HL-60/S4 treated with phorbol 12-myristate 13-acetate at 8.2 ng/mL for 4 days and 3 days (cell line): Measurements from ENCODE around the gene CLSTN2.
"Not testable (repeated sequence)": the region's sequence is repeated elsewhere in the genome, so short reads cannot be mapped to it uniquely, and the experiment has no call there.

Experiments used
- in situ Hi-C: fragments of 300-500 bp; cut with MboI; formaldehyde crosslinking; loops from 2 replicates; pipeline ENCODE4 v1.15.0; 2022; ENCODE audit warnings: low sequenced_read_pairs

Gene CLSTN2

DNA sequence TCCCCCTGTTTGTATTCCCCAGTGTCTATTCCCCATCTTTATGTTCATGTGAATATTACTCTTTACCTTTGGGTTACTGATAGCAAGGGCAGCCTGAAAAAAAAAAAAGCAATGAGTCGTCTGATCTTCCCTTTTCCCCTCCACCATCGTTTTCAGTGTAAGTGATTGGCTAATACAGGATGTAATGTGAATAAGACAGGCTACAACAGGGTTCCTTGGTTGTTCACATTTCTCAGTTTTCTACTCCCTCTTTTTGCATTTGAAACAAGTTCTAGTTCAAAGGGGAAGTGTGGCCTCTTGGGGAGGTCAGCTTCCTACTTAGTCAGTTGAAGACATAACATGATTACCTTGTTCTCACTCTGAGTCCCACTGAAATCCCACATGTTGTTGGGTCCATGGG, 464.9 kb downstream of the CLSTN2 start:
- in situ Hi-C loops: no loop called here

DNA sequence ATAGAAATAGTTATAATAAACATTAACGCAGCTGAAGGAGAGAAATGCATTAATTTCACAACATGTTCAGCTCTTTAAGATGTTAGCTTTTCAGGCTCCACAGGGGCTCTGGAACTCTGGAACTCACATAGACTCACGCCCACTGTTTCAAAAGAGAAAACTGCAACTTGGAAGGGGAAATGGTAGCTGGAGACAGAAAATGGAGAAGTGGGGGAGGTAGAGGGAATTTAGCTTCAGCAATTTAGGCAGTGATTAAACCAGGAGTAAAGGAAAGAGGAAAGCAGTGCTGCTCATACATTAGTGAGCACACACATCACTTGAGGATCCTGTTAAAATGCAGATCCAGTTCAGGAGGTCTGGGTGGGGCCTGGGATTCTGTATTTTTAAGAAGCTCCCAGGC, 468.1 kb downstream of the CLSTN2 start:
- in situ Hi-C loops: no loop called here

DNA sequence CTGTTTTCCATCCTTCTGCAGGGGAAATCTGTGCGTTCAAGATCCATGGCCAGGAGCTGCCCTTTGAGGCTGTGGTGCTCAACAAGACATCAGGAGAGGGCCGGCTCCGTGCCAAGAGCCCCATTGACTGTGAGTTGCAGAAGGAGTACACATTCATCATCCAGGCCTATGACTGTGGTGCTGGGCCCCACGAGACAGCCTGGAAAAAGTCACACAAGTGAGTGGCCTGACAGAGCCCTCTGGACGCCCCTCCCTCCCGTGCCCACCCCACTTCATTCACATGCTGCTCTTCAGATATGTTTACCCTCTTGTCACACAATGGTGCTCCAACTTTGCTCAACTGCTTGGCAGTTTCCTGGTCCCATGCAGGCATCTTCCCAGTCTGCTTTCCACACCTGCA, 468.6 kb downstream of the CLSTN2 start:
- in situ Hi-C loops: no loop called here

DNA sequence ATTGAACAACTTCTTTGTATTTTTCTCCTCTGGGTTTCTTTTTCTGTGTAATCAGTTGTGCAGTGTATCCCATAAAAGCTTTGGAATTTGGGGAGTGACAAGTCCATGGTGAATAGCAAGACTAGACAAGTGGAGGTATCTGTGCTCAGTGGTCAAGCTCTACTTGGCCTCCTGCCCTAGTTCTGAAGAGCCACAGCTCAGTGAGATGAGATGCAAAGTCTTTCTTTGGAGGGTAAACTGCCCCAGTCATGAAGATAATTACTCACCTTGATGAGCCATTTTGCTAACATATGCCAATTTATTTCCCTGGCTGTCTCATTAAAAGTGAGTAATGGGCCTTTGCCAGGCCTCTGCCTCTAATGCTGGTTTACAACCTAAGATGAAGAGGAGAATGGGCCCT, 471.7 kb downstream of the CLSTN2 start:
- in situ Hi-C loops: no loop called here

DNA sequence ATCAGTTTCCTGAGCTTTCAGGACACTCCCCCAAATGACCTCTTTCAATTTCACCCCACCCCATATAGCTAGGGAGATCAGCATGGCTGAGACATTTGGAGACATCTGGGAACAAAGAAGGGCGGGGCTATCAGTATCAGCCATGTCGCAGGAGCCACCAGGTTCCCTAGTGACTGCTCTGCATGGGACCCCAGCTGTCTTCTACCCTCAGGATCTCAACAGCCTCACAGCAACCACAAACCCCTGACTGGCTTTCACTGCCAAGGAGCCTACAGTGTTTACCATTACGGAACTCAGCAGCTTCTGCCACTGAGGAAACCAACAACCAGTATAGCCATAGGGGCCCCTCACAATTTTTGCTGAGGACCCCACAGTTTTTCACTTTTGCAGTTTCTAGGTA, 473.3 kb downstream of the CLSTN2 start:
- in situ Hi-C loops: no loop called here

DNA sequence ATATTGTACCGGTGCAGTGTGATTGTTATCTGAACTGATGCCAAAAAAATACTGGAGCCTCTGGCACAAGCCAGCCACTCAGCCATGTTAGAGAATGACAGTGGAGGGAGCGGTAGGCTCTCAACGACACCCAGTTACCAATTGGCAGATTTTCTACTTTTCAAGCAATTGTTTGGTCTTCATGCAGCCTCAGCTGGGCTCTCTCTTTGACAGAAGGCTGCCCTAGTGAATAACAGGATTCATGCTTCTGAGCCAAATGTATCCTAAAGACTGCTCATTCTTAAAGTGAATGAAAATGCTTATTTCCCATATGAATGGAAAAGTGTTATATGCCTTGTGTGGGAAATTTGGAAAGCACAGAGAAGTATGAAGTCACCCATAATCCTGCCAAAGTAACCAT, 481.7 kb downstream of the CLSTN2 start:
- in situ Hi-C loops: no loop called here

DNA sequence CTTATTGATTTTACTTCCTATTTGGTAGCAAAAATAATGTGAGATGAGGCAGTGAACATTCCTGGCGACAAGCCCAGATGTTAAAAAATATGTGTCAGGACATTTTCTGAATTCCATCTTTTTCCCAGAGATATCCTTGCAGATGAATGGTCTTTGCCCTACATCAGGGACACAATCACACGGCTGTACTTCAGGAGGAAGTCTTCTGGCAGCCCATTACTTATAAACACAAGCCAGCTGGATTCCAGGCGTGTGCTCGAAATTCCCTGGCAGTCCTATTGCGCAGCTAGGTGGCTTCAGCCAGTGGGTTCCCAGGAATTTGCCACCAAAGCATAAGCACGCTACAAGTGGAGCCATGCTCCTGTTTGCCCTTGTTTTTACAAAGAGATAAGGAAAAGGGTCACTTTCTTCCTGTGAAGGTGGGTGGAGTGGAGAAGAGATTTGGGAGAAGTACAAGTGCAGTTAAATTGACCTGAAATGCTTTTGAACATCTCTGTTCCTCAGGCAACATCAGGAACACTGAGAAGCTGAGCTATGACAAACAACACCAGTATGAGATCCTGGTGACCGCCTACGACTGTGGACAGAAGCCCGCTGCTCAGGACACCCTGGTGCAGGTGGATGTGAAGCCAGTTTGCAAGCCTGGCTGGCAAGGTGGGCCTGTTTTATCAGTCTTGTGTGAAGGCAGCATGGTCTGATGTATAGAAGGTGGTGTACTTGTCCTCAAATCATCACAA, 485.8 kb downstream of the CLSTN2 start:
- in situ Hi-C loops: no loop called here

DNA sequence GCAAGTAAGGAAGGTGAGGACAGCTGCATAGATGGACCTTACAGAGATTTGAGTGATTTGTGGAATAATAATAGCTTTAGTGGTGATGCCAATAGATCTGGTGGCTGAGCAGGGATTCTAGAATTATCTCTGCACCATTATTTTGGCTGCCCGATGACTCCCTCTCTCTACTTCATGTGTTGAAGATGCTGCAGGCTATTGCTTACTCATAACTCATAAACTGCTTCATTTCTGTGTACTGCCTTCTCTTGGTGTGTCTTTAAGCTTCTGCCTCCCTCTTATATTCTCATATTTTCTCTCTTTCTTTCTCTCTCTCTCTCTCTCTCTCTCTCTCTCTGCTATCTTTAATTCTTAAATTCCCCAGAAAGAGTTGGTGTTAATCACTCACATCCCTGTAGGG, 486.9 kb downstream of the CLSTN2 start:
- in situ Hi-C loops: no loop called here

DNA sequence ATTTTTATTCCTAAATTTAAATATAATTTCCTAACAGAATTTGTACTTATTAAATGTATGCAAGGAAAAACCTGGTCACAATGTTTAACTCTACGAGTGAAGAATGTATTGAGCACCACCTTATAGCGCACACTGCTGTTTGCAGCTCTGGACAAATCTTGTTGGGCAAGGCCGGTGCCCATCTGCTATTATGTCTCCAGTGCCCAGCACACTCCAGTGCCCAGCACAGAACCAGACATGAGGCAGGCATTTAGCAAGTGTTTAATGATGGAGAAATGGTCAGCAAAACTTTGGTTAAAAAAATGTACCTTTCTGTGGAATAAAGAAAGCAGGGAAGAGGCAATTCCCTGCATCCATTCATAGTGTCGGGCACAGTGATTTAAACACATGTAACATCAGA, 488.2 kb downstream of the CLSTN2 start:
- in situ Hi-C loops: no loop called here

DNA sequence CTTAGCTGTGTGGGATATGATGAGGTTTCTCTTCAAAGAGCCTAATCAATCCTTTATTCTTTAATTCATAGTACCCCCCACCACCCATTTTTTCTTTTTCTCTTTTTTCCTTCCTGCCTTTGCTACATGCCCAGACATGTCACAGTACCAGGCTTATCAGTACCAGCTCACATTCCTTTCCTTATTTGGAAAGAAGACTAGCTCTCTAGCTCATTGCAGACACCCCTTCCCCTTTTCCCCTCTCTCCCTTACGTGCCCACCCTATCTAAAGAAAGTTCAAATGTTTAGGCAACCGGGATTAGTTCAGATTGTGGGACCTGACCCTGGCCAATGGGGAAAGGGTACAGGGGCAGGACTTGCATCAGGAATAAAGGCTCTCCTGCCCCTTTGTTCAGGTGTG, 488.6 kb downstream of the CLSTN2 start:
- in situ Hi-C loops: not testable (repeated sequence)

DNA sequence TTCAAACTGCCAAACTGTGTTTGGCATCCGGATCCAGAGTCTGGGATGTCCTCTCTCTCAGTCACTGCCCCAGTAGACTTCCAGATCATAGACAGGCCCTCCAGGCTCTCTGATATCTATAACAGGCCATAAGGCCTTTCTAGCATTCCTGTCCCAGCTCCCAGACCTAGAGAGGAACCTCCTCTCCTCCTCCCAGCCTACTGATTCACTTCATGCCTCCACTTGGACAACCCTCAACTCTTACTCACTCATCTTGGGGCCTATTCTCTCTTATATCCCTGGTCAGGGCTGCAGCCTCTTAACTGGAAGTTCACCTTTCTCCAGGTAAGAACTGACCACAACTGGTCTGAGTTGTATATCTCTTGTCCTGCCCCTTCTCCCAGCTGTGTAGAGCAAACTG, 489.2 kb downstream of the CLSTN2 start:
- in situ Hi-C loops: no loop called here

DNA sequence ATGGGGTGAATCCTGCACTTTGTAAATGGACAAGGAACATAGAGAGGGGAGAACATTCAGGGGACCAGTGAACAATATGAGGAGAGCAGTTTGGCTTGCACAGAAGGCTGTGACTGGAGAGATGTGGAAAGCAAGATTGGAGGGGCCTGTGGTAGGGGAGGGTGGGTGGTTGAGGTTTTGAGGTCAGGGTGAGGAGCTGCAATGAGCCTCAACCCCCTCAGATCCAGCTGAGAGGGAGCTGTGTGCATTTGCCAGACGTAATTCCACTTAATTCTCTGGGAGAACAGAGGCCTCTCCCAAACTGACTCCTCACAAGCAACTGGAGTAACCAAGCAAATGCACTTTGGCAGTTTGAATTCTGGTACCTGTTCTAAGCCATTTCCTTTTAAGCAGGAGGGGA, 489.7 kb downstream of the CLSTN2 start:
- in situ Hi-C loops: no loop called here

DNA sequence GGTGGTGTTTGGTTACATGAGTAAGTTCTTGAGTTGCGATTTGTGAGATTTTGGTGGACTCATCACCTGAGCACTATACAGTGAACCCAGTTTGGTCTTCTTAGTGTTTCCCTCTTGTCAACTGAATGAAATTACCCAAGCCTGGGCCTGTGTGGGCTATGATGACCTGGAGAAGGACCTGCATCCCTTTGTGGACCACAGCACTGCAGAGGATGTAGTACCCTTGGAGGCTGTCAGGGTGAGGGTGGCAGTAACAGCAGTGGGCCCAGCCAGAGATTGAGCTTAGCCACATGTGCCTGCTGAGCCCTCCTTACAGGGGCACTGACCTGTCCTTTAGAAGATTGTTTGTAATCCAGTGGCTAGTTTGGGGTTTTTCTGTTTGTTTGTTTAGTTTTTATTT, 492.8 kb downstream of the CLSTN2 start:
- in situ Hi-C loops: no loop called here

DNA sequence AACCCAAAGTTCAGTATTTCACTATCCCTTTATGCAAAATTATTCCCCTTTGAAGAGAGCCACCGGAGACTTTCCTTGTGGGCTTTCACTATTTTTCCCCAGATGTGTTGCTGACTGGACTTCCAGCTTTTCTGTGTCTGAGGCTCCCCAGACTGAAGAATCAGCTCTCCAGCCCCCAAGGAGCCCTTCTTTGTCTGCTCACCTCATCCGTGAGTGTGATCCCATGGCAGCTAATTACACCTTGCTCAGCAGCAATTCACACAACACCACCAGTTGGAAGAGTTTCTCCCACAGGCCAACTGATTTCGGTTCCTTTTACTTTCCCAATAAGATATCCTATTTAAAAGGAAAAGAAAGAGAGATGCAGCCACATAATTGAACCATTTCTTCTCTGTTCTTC, 493.4 kb downstream of the CLSTN2 start:
- in situ Hi-C loops: no loop called here

DNA sequence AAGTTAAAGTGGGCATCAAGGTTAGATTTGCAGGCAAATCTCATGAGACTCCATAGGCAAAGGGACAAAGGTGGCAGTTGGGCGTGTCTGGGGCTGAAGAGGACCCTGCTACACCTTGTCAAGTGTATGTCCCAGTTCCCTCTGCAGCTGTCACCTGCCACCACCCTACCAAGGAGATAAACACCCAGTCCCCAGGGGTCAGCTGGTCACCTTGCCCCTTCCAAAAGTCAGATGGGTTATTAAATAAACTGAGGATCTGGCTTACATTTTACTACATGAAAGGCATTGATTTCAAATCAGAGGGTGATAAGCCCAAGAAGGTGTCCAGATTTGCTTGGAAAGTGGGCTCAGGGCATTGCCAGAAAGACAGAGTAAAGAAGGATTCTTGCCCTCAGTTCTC, 494.8 kb downstream of the CLSTN2 start:
- in situ Hi-C loops: no loop called here

DNA sequence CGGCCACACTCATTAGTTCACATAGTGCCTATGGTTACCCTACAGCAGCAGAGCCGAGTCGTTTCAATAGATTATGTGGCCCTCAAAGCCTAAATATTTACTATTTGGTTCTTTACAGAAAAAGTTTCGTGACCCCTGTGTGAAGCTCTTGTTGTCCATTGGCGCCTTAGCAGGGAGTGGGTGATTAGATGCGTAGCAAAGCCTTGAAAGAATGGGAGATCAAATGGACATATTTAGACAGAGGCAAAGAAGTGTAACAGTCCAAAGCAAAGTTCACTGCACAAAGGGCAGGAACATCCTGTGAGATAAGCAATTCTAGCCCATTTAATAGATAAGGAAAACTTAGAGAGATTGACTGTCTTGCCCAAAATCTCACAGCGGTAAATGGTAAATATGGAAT, 495.5 kb downstream of the CLSTN2 start:
- in situ Hi-C loops: no loop called here

DNA sequence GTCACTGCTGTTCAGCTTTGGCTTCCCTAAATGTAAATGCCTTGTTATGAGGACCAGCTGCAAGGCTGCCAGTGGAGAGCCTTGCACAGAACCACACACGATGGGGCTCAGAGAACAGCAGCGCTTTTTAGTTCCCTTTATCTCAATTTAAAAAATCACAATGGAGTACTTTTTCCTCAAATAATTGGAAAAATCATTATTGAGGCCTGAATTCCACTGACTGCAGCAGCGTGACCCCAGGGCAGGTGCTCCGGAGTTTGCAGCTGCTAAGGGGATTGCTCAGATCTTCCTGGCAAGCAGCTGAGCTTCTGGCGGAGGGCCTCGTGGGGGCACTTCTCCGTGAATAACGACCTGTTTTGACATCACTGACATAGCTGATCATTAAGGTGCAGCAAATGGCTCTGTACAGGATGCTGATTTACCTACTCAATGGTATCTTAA, 497.3 kb downstream of the CLSTN2 start:
- in situ Hi-C loops: no loop called here

DNA sequence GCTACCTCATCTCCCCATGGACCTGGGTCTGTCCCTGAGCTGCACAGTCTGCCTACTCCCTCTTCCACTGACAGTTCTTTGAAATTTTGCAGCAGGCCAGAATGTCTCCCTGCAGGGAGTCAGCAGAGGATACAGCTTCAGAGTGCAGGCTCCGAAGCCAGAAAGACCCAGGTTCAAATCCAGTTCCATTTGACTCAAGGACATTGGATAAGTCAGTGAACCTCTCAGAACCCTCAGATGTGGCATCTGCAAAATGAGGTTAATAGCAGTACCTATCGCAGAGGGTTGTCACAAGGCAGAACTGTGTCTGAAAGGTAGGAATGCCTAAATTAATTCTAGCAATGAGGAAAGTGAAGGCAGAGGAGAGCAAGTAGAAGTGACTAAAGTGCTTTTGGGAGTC, 498.4 kb downstream of the CLSTN2 start:
- in situ Hi-C loops: no loop called here

DNA sequence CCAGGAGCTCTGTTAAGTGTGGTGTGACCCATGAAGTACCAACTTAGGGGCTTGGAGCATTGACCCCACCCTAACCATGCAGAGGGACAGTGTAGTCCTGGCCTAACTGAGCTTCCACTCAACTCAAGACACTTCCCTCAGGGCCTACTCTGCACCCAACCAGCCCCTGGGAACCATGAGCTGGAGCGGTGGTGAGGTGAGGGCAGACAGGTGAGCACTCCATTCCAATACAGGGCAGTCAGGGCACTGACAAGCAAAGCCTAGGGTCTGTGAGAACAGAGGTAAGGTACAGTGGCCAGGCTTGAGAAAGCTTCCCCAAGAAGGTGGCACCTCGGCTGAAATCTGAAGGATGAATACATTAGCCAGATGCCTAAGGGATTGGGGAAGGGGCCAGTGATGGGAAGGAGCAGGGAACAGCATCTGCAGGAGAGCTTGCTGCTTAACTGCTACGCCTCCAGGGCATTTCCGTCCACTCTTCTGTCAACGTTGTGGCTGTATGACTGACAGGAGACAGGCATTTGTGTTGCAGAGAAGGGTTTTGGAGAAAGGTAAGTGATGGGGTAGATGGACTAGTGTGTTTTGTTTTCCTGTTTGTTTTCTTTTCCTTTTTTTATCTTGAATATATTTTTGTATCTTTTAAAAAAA, 499.4 kb downstream of the CLSTN2 start:
- in situ Hi-C loops: no loop called here

DNA sequence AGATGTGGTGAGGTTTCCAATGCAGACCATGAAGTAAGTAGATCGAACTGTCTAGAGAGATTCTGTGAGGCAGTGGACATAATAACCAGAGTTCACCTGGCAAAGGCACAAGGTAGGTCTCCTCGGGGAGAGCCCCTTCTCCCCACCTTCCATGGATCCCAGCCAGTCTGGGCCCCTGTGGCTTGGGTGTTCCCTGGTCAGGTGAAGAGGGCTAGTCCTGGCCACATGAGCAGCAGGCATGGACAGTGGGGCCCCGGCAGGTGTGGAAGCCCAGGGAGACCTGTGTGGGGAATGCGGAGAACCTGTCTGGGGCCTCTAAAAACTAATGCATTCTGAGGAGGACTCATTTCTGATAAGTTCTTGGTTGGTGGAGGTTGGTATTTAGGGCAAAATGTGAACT, 501.4 kb downstream of the CLSTN2 start:
- in situ Hi-C loops: no loop called here

DNA sequence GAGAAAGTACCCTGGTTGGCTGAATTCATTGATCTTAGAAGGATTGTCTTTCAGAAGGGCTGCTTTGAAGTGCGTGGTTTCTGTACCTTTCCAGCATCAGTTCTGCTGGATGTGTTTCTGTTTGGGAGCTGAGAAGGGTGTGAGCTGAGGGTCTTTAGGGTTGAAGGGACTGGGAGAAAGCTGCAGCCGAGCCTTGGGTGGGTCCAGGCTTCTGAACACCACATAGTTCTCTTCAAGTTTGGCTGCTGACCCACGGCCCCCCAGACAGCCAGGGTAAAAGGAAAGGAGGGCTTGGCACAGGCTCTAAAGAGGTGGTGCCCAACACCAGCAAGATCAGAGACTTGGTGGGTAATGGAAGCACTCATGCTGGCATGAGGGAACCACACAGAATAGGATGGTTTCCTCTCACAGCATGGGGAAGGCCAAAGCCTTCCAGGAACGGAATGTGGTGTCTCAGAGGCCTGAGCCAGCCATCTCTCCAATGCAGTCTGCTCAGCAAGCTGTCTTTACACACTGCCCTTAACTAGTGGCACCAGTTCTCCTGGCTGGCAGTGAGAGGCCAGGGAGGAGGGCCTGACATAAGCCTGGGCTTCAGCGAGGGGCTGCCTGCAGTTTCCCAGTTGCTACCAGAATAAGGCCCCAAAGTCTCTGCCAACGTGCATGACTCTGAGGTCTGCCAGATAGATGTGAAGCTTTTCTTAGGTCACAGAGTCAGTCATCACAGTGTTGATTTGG, 503.9 kb downstream of the CLSTN2 start:
- in situ Hi-C loops: no loop called here

DNA sequence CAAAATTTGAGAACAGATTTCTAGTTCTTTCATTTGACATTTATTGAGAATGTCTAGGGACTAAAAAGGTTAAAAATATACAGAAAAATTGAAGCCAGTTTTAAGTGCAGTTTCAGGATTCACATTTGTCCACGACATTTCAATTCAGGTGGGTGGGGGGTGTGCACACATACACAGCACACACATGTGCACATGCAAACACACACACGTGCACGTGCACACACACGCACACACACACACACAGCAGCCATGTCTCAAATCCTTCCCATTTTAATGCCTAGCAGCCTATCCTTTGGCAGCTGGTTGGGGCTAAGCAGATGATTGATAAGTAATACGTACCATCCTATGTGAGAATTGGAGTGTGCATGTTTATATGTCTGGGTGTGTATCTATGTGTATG, 504.5 kb downstream of the CLSTN2 start:
- in situ Hi-C loops: no loop called here
